ENCODE measurements around the gene RHBDL3. TPM values are rescaled to one million over a fixed set of nuclear protein-coding genes. Genes with fewer than 3 reads are reported as not detected.

Gene RHBDL3
- total and polyA plus RNA-seq, 10 of the 15 experiments (the other 5 are each of a cell fraction or from before 2014, with no cell fraction given): 0.04 to 0.24 (median 0.04) TPM; not detected in 5

- TF ChIP-seq ZBTB33 (IDR thresholded peaks at IDR 0.05): no peak
- TF ChIP-seq, protein P1, sequence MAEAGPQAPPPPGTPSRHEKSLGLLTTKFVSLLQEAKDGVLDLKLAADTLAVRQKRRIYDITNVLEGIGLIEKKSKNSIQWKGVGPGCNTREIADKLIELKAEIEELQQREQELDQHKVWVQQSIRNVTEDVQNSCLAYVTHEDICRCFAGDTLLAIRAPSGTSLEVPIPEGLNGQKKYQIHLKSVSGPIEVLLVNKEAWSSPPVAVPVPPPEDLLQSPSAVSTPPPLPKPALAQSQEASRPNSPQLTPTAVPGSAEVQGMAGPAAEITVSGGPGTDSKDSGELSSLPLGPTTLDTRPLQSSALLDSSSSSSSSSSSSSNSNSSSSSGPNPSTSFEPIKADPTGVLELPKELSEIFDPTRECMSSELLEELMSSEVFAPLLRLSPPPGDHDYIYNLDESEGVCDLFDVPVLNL (IDR thresholded peaks at IDR 0.05; ENCODE audit: low read depth, low read length): peak; percentile 69; the same call in 1 of the 2 replicates
- TF ChIP-seq YY1 (IDR thresholded peaks at IDR 0.05; ENCODE audit: low read depth, low read length): peak; percentile 98
- peak; percentile 59 for TF ChIP-seq MYC (IDR thresholded peaks at IDR 0.05; ENCODE audit: insufficient read depth, insufficient read length, insufficient replicate concordance, low read length, severe bottlenecking)
- peak; percentile 96 for TF ChIP-seq TAF1 (IDR thresholded peaks at IDR 0.05; ENCODE audit: borderline replicate concordance, low read depth, low read length)
- no peak for TF ChIP-seq NFXL1 (IDR thresholded peaks at IDR 0.05; ENCODE audit: borderline replicate concordance)
- no peak for TF ChIP-seq PBX3 (IDR thresholded peaks at IDR 0.05; ENCODE audit: insufficient replicate concordance, low read depth, low read length)
- TF ChIP-seq JUND (IDR thresholded peaks at IDR 0.05; ENCODE audit: low read depth, low read length): no peak
- peak; percentile 81 to 82 for TF ChIP-seq IKZF2 (IDR thresholded peaks at IDR 0.05)
- TF ChIP-seq GATAD2B (conservative IDR thresholded peaks at IDR 0.05; ENCODE audit: low read depth): peak; percentile 26; the same call in 1 of the 2 replicates
- TF ChIP-seq, protein P2, sequence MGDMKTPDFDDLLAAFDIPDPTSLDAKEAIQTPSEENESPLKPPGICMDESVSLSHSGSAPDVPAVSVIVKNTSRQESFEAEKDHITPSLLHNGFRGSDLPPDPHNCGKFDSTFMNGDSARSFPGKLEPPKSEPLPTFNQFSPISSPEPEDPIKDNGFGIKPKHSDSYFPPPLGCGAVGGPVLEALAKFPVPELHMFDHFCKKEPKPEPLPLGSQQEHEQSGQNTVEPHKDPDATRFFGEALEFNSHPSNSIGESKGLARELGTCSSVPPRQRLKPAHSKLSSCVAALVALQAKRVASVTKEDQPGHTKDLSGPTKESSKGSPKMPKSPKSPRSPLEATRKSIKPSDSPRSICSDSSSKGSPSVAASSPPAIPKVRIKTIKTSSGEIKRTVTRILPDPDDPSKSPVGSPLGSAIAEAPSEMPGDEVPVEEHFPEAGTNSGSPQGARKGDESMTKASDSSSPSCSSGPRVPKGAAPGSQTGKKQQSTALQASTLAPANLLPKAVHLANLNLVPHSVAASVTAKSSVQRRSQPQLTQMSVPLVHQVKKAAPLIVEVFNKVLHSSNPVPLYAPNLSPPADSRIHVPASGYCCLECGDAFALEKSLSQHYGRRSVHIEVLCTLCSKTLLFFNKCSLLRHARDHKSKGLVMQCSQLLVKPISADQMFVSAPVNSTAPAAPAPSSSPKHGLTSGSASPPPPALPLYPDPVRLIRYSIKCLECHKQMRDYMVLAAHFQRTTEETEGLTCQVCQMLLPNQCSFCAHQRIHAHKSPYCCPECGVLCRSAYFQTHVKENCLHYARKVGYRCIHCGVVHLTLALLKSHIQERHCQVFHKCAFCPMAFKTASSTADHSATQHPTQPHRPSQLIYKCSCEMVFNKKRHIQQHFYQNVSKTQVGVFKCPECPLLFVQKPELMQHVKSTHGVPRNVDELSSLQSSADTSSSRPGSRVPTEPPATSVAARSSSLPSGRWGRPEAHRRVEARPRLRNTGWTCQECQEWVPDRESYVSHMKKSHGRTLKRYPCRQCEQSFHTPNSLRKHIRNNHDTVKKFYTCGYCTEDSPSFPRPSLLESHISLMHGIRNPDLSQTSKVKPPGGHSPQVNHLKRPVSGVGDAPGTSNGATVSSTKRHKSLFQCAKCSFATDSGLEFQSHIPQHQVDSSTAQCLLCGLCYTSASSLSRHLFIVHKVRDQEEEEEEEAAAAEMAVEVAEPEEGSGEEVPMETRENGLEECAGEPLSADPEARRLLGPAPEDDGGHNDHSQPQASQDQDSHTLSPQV (IDR thresholded peaks at IDR 0.05): no peak
- TF ChIP-seq PKNOX1 (IDR thresholded peaks at IDR 0.05): peak; percentile 52
- TF ChIP-seq BCL11A (IDR thresholded peaks at IDR 0.05; ENCODE audit: low read depth, low read length): no peak
- no peak for TF ChIP-seq ZSCAN29 (IDR thresholded peaks at IDR 0.05)
- TF ChIP-seq USF1 (IDR thresholded peaks at IDR 0.05; ENCODE audit: borderline replicate concordance, extremely low read length, insufficient read depth, low read depth, low read length): peak; percentile 96
- TF ChIP-seq SREBF1 (IDR thresholded peaks at IDR 0.05; ENCODE audit: low read length): no peak
Observed at GRCh38 chr17:32349854-32350665, 84.4 kb downstream of the RHBDL3 start, which contains the start of gene ZNF207 (continued).
